GM12864 (cell line): ENCODE measurements around the gene METAP2.

Source experiments
- DNase-seq: peaks from one replicate; pipeline ENCODE4 v3.0.0-alpha.2; 2011; ENCODE audit warnings: low read depth
- H3K4me3 ChIP-seq: 2 replicates; pipeline ENCODE4 v1.5.1; 2011; ENCODE audit warnings: mild to moderate bottlenecking, low read depth, low read length, control low read depth
- TF ChIP-seq, protein P1 (sequence below): IDR thresholded peaks from 2 replicates; pipeline ENCODE4 v1.5.1; 2011; ENCODE audit warnings: low read depth, mild to moderate bottlenecking, moderate library complexity, low read length, control low read depth, inconsistent platforms; ENCODE audit errors: missing control alignments

The METAP2 gene

DNA sequence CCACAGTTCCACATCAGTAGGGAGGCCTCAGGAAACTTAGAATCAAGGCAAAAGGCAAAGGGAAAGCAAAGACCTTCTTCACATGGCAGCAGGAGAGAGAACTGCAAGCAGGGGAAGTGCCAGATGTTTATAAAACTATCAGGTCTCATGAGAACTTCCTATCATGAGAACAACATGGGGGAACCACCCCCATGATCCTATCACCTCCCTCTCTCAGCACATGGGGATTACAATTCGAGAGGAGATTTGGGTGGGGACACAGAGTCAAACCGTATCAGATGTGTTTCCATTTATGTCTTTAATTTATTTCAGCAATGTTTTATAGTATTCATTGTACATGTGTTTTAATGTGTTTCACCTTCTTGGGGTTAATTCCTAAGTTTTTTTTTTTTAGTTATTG is 25.8 kb downstream of the METAP2 start:
- TF ChIP-seq, protein P1, sequence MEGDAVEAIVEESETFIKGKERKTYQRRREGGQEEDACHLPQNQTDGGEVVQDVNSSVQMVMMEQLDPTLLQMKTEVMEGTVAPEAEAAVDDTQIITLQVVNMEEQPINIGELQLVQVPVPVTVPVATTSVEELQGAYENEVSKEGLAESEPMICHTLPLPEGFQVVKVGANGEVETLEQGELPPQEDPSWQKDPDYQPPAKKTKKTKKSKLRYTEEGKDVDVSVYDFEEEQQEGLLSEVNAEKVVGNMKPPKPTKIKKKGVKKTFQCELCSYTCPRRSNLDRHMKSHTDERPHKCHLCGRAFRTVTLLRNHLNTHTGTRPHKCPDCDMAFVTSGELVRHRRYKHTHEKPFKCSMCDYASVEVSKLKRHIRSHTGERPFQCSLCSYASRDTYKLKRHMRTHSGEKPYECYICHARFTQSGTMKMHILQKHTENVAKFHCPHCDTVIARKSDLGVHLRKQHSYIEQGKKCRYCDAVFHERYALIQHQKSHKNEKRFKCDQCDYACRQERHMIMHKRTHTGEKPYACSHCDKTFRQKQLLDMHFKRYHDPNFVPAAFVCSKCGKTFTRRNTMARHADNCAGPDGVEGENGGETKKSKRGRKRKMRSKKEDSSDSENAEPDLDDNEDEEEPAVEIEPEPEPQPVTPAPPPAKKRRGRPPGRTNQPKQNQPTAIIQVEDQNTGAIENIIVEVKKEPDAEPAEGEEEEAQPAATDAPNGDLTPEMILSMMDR, result no peak
- no peak overlapping the region for H3K4me3 ChIP-seq
- DNase-seq, result no peak

DNA sequence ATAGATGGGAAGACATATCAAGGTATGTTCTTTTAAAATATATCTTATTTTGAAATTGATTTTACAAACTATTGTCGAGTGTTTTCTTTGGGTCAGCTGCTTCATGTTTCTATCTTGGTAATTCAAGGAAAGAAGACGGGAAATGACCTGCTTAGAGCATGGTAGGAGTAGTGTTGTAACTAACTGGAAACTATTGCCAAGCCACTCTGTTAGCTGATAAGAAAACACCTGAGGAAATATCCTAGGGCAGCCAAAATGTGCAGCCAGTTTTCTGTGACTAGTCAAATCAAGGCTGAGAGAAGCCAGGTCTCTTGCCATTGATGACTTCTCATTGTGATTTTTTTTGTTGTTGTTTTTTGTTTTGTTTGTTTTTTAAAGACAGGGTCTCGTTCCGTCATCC is 30.2 kb downstream of the METAP2 start:
- no peak for DNase-seq
- no peak overlapping the region for H3K4me3 ChIP-seq
- TF ChIP-seq, protein P1, result no peak

DNA sequence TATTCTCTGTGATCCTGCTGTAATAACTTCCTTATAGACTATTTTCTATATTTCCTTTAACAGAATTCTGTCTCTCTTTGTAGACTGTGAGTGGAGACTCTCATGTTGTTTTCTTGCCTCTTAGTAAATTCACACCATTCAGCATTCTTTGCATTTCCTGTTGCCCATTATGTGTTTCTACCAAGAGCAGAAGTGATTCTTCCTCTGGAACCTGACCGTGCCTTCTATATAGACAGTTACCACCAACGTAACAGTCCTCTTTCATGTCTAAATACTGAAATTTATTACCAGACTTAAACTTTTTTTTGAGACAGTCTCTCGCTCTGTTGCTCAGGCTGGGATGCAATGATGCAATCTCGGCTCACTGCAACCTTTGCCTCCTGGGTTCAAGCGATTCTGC is 31.1 kb downstream of the METAP2 start:
- TF ChIP-seq, protein P1, result no peak
- no peak for DNase-seq
- no peak overlapping the region for H3K4me3 ChIP-seq

DNA sequence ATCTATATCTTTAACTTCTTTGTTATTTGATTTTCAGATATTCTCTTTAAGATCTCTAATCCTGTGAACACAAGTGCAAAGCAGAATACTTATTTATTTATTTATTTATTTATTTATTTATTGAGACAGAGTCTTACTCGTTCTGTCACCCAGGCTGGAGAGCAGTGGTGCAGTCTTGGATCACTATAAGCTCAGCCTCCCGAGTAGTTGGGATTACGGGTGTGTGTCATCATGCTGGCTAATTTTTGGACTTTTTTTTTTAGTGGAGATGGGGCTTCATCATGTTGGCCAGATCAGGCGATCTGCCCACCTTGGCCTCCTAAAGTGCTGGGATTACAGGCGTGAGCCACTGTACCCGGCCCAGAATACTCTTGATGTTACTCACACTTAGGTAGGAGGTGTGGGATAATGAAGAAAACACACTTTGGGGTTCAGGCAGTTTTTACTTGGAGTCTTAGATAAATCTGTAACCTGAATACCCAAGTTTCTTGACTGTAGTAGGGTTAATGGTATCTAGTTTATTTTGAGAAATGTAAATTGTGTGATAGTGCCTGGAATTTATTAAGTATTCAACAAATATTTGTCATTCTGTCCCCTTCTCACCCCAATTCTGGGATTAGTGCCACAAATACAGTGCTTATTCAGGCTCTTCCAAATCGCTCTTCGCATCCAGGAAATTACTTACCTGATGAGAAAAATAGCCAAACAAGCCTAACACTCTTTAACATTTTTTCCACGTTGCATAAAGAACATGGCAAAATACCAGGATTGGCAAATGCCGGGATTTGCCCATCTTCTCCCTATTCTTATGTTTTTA is 33.0 kb downstream of the METAP2 start:
- no peak for DNase-seq
- TF ChIP-seq, protein P1, result no peak
- H3K4me3 ChIP-seq, result no peak overlapping the region

DNA sequence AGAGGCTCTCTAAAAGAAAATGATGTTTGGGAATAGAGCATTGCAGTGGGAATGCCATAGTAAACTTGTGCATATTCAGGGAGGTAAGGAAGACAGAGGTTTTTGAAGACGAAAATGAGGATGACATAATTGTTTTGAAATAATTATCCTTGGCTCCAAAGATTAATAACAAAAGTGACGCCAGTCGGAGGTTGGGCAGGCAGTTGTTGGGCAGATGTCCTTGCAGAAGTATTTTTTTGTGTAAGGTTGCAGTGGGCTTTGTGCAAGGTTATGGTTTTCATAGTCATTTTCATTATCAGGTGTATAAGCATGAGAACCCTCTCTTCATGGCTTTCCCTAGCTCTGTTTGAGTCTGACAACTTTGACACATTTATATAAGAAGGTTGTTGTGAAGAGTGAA is 35.3 kb downstream of the METAP2 start:
- no peak for DNase-seq
- TF ChIP-seq, protein P1, result no peak
- H3K4me3 ChIP-seq, result no peak overlapping the region

DNA sequence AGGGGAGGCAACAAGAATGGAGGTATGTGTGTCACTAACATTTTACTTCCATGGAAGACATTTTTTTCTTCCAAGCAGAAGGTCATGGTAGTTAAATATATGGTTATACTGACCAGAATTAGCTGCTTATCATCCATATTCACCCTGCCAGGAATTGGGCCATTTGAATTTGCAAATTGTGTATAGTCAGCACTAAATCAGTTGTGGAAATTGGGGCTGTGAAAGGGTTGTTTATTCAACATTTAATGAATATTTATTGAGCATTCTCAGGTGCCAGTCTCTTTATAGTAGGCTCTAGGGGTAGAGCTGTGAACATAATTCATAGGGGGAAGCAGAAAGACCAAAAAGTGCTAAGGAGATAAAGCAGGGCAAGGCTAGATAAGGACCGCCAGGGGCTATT is 38.0 kb downstream of the METAP2 start:
- TF ChIP-seq, protein P1, result no peak
- H3K4me3 ChIP-seq, result no peak overlapping the region
- no peak for DNase-seq

DNA sequence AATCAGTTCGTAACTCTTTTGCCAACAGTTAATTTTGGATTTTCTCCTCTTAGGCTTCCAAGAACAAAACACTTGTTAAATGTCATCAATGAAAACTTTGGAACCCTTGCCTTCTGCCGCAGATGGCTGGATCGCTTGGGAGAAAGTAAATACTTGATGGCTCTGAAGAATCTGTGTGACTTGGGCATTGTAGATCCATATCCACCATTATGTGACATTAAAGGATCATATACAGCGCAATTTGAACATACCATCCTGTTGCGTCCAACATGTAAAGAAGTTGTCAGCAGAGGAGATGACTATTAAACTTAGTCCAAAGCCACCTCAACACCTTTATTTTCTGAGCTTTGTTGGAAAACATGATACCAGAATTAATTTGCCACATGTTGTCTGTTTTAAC is 39.6 kb downstream of the METAP2 start:
- no peak overlapping the region for H3K4me3 ChIP-seq
- TF ChIP-seq, protein P1, result no peak
- no peak for DNase-seq
